Fibroblast of skin of left quadriceps (primary cell): Measurements from ENCODE around the gene KRTCAP2.
"Not testable (repeated sequence)": the region's sequence is repeated elsewhere in the genome, so short reads cannot be mapped to it uniquely, and the experiment has no call there.

Source experiments
- DNase-seq, 2 experiments: peaks; one replicate each; pipeline ENCODE4 v3.0.0-alpha.2; 2013; ENCODE audit warnings: low read depth in 2 of 2

KRTCAP2 gene

GRCh38 chr1:155172732-155173477 is at the start of gene KRTCAP2:
Gene KRTCAP2 (minus strand): TSS chr1:155173304. CDS start chr1:155173224, 80 bp downstream.
- DNase-seq: peak; percentile 89 to 92

GRCh38 chr1:155220211-155220965 is 47.3 kb upstream of the KRTCAP2 start:
- DNase-seq: not testable (repeated sequence)

GRCh38 chr1:155219592-155220031 is 46.5 kb upstream of the KRTCAP2 start:
- no peak for DNase-seq

- no peak for DNase-seq
Measured at GRCh38 chr1:155218854-155219591, 45.9 kb upstream of the KRTCAP2 start.

GRCh38 chr1:155214702-155215101 is 41.6 kb upstream of the KRTCAP2 start:
- DNase-seq: not testable (repeated sequence)

DNA sequence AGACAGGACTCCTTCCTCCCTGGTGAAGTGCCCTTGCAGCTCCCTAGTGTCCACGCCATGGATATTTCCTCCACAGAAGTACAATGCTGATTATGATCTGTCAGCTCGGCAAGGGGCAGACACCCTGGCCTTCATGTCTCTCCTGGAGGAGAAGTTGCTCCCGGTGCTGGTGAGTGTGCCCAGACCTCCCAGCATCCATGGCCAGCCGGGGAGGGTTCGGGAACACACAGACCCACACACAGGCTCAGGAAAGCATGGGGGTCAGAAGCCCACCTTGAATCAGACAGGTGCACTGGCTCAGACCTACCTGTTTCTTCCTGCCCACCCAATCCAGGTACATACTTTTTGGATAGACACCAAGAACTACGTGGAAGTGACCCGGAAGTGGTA is 38.9 kb upstream of the KRTCAP2 start:
- DNase-seq: not testable (repeated sequence)

- not testable (repeated sequence) for DNase-seq
Measured at GRCh38 chr1:155211381-155212050, 38.4 kb upstream of the KRTCAP2 start.

- no peak for DNase-seq
Measured at GRCh38 chr1:155210314-155211104, 37.4 kb upstream of the KRTCAP2 start.

GRCh38 chr1:155209312-155209721 is 36.2 kb upstream of the KRTCAP2 start:
- DNase-seq: no peak

- peak; percentile 57 to 64 for DNase-seq
Measured at GRCh38 chr1:155208541-155209311, 35.6 kb upstream of the KRTCAP2 start, which contains the start of gene MTX1. Gene MTX1 (plus strand): TSS chr1:155208695. CDS start chr1:155208805, 110 bp downstream.

GRCh38 chr1:155207806-155208540 is 34.9 kb upstream of the KRTCAP2 start, which contains the start of gene THBS3:
Gene THBS3 (minus strand): TSS chr1:155207897. CDS start chr1:155207876, 21 bp downstream.
- DNase-seq: no peak

DNA sequence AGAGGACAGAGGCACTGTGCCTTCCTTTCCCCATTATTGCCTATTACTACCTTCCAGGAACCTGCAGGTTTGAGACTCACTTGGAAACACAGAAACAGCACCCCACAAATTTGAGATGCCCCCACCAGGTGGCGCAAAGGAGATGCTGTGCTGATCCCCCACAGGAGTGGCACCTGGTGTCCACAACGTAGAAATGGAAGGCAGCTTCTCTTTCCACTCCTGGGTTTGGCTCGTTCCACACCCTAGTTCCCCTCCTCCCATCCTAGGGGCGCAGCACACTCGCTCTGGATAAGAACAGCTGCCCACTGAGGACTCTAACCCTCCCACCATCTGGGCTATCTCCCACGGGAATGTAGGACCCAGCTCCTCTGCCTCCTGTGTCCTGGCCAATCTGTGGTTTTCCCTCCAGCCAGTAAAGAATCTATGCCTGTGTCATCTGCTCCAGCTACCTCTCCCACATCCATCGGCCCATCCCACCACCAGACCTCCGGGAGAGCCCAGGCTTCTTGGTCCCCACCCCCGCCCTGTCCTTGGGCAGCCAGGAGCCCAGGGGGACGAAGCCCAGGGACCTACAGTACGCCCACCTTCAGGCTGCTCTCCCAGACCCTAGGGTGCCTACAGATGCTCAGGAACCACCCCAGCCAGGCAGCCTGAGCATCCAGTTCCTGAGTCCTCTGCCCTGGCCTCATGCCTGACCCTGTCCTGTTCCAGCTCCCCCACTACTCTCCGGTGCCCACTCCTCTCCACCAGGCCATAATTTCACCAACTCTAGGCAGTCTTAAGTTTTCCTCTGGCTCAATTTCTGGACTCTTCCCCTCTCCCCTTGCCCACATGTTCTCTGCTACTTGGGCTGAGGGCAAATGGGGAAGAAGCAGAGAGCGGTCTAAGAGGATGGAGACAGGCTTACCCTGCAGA is 34.0 kb upstream of the KRTCAP2 start:
- DNase-seq: peak in 1 of 2 experiments; percentile 57

GRCh38 chr1:155205969-155206593 is 33.0 kb upstream of the KRTCAP2 start:
- DNase-seq: no peak

GRCh38 chr1:155205035-155205434 is 31.9 kb upstream of the KRTCAP2 start:
- no peak for DNase-seq

DNA sequence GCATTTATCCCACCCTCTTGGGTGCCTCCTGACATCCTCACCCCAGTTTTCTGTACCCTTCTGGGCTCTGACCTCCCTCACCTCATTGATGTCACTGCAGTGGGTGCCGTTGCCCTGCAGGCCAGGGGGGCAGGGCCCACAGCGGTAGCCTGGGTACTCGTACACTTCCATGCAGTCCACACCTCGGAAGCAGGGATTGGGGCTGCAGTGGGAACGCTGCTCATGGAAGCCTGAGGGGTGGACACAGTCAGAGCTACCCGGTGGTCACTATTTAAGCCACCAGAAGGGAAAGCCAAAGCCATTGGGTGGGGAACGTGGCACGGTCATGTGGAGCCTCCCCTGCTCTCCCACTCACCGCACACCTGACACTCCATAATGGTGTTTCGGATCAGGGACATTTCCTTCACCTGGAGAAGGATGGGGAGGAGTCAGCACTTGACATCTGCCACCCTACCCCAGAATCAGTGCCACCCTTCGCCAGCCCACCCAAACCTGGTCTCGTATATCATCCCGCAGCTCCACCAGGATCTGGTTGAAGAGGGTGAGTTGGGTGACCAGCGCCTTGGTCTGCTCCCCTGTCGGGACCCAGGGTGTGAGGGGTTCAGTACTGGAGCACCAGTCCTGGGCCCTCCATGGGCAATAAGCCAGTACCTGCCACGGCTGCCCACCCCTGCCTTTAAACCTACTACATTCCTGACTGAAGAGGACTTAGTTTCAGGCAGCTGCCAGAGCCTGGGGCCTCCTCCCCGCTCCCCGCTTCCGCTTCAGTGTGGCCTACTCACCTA is 29.8 kb upstream of the KRTCAP2 start:
- DNase-seq: no peak

GRCh38 chr1:155202198-155202597 is 29.1 kb upstream of the KRTCAP2 start:
- no peak for DNase-seq

DNA sequence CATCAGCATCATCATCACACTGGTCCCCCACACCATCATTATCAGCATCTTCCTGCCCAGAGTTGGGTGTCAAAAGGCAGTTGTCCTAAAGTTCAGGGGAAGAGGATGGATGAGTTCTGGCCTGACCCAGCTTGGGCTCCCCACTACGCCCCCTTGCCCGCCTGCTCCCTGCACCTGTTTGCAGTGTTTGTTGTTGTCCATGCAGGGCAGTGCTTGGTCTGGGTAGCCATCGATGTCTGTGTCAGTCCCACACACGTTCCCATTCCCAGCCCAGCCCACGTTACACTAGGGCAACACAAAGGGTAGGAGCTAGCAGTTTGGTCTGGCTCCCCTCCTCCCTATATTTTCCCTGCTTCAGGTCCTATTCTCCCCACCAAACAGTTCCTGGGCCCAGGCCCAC is 27.8 kb upstream of the KRTCAP2 start:
- DNase-seq: no peak
